Measurements from ENCODE around the gene INTS1. TPM values are rescaled to one million over a fixed set of nuclear protein-coding genes. Genes with fewer than 3 reads are reported as not detected.

The INTS1 gene
- total and polyA plus RNA-seq, 2 donors (not counting 1 experiment from before 2014, with no cell fraction given) = 128 to 160 TPM

- H3K27me3 ChIP-seq (replicated peaks in 1 of 4; ENCODE audit: control extremely low read depth in 1 of 4, control insufficient read depth in 3 of 4, insufficient read depth in 4 of 4, low read length in 3 of 4) = no peaks in the 10 kb centered on the region
- H2AFZ ChIP-seq (ENCODE audit: insufficient read depth, low read depth, low read length, poor library complexity, severe bottlenecking) = no peak overlapping the region
- peak overlapping the region; percentile 93 for H3K4me2 ChIP-seq (replicated peaks; ENCODE audit: low read depth, low read length, poor library complexity, severe bottlenecking)
- no peaks in the 10 kb centered on the region for H3K9me3 ChIP-seq (ENCODE audit: control extremely low read depth in 1 of 3, control insufficient read depth in 2 of 3, insufficient read depth in 1 of 3, low read length in 2 of 3)
- WGBS (ENCODE audit: insufficient coverage) = 96% methylated on average over 17 of the region's 20 CpGs
- H3K9ac ChIP-seq (ENCODE audit: low read length) = peak overlapping the region; percentile 78
- DNase-seq = no peak
- no peak overlapping the region for H3K27ac ChIP-seq (ENCODE audit: low read length in 2 of 2)
- Mint-ChIP-seq H3K9me3 (ENCODE audit: insufficient read depth) (no peaks in the 10 kb centered on the region), H3K27me3 (no peaks in the 10 kb centered on the region), H3K4me1 (peaks cover 41% of the 10 kb centered on the region), H3K4me3 (peak overlapping the region; percentile 84), H3K27ac (peak overlapping the region; percentile 84)
- TF ChIP-seq CTCF (IDR thresholded peaks at IDR 0.05) (no peak), EZH2 (IDR thresholded peaks at IDR 0.05; ENCODE audit: borderline replicate concordance, insufficient read depth, low read depth, low read length, poor library complexity, severe bottlenecking) (no peak)
- H3K79me2 ChIP-seq (ENCODE audit: control insufficient read depth, insufficient read depth, low read length) = peaks cover 37% of the 10 kb centered on the region
- peak overlapping the region in 3 of 5 experiments; percentile 77 to 93 (median 80) for H3K4me3 ChIP-seq (ENCODE audit: control extremely low read depth in 1 of 5, extremely low read depth in 1 of 5, insufficient read depth in 1 of 5, low read depth in 2 of 5, low read length in 4 of 5)
- no peak for ATAC-seq (ENCODE audit: low read depth)
- intact Hi-C loops (cut with micrococcal nuclease) = no loop called here
- H3K36me3 ChIP-seq (replicated peaks in 1 of 2; ENCODE audit: control extremely low read depth in 1 of 2, control insufficient read depth in 1 of 2, extremely low read depth in 1 of 2, insufficient read depth in 2 of 2, low read length in 1 of 2) = peaks cover 0 to 31% of the 10 kb centered on the region in 2 experiments
- ChIA-PET CTCF (interaction anchor here (1.3 kb wide), 1 partner anchor 53 kb away, joined by 3 read pairs; the partner anchor contains the start of gene TMEM184A), POLR2A (no interaction called here)
- H3K4me1 ChIP-seq (ENCODE audit: control insufficient read depth in 2 of 2, insufficient read depth in 2 of 2, low read length in 2 of 2) = peaks cover 28 to 47% of the 10 kb centered on the region in 2 donors
- H4K20me1 ChIP-seq (ENCODE audit: control insufficient read depth, insufficient read depth, low read length, poor library complexity, severe bottlenecking) = peaks cover 50% of the 10 kb centered on the region
Measured at GRCh38 chr7:1502845-1503244, 1.3 kb downstream of the INTS1 start.

GRCh38 chr7:1501487-1502270, 2.5 kb downstream of the INTS1 start:
- POLR2A ChIA-PET = no interaction called here
- Histone ChIP-seq H3K4me3 (ENCODE audit: control extremely low read depth in 1 of 5, extremely low read depth in 1 of 5, insufficient read depth in 1 of 5, low read depth in 2 of 5, low read length in 4 of 5) (no peak overlapping the region), H3K36me3 (replicated peaks in 1 of 2; ENCODE audit: control extremely low read depth in 1 of 2, control insufficient read depth in 1 of 2, extremely low read depth in 1 of 2, insufficient read depth in 2 of 2, low read length in 1 of 2) (peaks cover 0 to 36% of the 10 kb centered on the region in 2 experiments), H3K27ac (ENCODE audit: low read length in 2 of 2) (no peak overlapping the region), H3K4me1 (ENCODE audit: control insufficient read depth in 2 of 2, insufficient read depth in 2 of 2, low read length in 2 of 2) (peaks cover 25 to 43% of the 10 kb centered on the region in 2 donors), H3K9ac (ENCODE audit: low read length) (no peak overlapping the region), H3K9me3 (ENCODE audit: control extremely low read depth in 1 of 3, control insufficient read depth in 2 of 3, insufficient read depth in 1 of 3, low read length in 2 of 3) (no peaks in the 10 kb centered on the region), H2AFZ (ENCODE audit: insufficient read depth, low read depth, low read length, poor library complexity, severe bottlenecking) (no peak overlapping the region), H3K27me3 (replicated peaks in 1 of 4; ENCODE audit: control extremely low read depth in 1 of 4, control insufficient read depth in 3 of 4, insufficient read depth in 4 of 4, low read length in 3 of 4) (no peaks in the 10 kb centered on the region), H4K20me1 (ENCODE audit: control insufficient read depth, insufficient read depth, low read length, poor library complexity, severe bottlenecking) (peaks cover 50% of the 10 kb centered on the region), H3K4me2 (replicated peaks; ENCODE audit: low read depth, low read length, poor library complexity, severe bottlenecking) (no peak overlapping the region), H3K79me2 (ENCODE audit: control insufficient read depth, insufficient read depth, low read length) (peaks cover 37% of the 10 kb centered on the region)
- Mint-ChIP-seq H3K4me3 (peak overlapping the region; percentile 84), H3K27me3 (no peaks in the 10 kb centered on the region), H3K27ac (peak overlapping the region; percentile 15), H3K9me3 (ENCODE audit: insufficient read depth) (no peaks in the 10 kb centered on the region), H3K4me1 (peaks cover 33% of the 10 kb centered on the region)
- WGBS (ENCODE audit: insufficient coverage) = 72% methylated on average over 16 of the region's 21 CpGs
- DNase-seq = no peak
- intact Hi-C loops (cut with micrococcal nuclease) = no loop called here
- TF ChIP-seq CTCF (IDR thresholded peaks at IDR 0.05) = no peak
- no peak for TF ChIP-seq EZH2 (IDR thresholded peaks at IDR 0.05; ENCODE audit: borderline replicate concordance, insufficient read depth, low read depth, low read length, poor library complexity, severe bottlenecking)
- CTCF ChIA-PET = no interaction called here
- ATAC-seq (ENCODE audit: low read depth) = no peak

Measured in B cell (primary cell).